ENCODE results near the gene RSAD1.

RSAD1 gene

DNA sequence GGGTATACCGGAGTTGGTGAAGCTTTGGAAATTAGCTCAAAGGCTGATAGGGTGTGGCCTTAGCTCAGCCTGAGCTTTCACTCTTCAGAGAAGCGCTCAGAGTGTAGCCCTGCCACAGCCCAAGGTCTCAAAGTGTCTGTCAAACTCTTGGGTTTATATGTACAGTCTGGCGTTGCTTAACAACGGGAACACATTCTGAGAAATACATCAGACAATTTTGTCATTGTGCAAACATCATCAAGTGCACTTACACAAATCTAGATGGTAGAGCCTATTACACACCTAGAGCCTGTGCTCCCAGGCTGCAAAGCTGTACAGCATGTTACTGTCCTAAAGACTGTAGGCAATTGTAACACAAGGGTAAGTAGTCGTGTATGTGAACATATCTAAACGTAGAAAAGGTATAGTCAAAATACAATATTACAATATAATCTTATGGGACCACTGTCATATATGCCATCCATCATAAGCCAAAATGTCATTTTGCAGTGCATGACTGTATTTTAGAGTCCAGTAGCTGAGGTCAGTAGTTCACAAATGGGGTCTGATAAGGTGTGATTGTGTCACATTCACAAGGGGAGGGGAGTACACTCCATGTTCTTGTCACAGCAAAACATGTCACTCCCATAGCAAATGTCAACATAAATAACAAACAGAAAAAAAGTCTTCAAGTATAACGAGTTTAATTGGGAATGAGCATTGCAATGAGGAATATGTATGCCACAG lies 30.6 kb upstream of the RSAD1 start:
- no peak overlapping the region for H3K4me3 ChIP-seq (replicated peaks; ENCODE audit: low read depth, low read length)
- DNase-seq (ENCODE audit: low read depth): no peak
- TF ChIP-seq, protein P1, sequence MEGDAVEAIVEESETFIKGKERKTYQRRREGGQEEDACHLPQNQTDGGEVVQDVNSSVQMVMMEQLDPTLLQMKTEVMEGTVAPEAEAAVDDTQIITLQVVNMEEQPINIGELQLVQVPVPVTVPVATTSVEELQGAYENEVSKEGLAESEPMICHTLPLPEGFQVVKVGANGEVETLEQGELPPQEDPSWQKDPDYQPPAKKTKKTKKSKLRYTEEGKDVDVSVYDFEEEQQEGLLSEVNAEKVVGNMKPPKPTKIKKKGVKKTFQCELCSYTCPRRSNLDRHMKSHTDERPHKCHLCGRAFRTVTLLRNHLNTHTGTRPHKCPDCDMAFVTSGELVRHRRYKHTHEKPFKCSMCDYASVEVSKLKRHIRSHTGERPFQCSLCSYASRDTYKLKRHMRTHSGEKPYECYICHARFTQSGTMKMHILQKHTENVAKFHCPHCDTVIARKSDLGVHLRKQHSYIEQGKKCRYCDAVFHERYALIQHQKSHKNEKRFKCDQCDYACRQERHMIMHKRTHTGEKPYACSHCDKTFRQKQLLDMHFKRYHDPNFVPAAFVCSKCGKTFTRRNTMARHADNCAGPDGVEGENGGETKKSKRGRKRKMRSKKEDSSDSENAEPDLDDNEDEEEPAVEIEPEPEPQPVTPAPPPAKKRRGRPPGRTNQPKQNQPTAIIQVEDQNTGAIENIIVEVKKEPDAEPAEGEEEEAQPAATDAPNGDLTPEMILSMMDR (IDR thresholded peaks at IDR 0.05; ENCODE audit: low read length, missing control alignments): no peak

DNA sequence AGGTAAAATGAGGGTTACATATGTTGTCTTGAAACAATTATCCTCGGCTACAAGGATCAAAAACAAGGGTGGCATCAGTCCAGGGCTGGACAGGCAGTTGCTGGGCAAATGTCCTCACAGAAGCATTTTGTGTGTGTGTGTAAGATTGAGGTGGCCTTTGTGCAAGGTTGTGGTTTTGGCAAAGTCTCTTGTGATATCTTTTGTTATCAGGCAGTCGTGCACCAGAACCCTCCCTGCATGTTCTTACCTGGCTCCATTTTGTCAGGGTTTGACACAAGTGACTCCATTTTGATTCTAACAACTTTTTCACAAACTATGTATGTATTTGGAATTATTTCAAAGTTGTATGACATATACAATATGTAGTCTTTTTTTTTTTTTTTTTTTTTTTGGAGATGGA lies 30.0 kb upstream of the RSAD1 start:
- TF ChIP-seq, protein P1 (IDR thresholded peaks at IDR 0.05; ENCODE audit: low read length, missing control alignments): no peak
- DNase-seq (ENCODE audit: low read depth): no peak
- H3K4me3 ChIP-seq (replicated peaks; ENCODE audit: low read depth, low read length): no peak overlapping the region

DNA sequence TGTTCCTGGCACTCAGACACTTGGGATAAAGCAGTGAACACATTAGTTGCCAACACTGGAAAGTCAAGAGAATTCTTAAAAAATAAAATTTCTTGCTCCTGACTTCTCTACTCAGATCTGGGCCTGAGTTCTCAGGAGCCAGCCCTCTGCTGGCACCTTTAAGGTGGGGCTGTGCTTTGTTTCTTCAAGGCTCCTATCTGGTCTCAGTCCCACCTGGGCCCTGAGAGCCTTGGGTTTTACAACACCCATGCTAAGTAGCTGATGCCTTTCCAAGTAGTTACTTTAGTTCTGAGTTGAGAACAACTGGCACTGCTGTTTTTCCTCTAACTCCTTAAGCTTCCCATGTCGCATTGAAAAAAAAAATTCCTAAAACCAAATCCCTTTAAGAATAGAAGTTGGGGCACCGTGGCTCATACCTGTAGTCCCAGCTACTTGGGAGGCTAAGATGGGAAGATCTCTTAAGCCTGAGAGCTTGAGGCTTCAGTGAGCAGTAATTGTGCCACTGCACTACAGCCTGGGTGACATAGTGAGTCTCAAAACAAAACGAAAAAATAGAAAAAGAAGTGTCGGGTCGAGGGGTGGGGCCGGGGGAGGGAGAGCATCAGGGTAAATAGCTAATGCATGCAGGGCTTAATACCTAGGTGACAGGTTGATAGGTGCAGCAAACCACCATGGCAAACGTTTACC lies 26.6 kb upstream of the RSAD1 start:
- H3K4me3 ChIP-seq (replicated peaks; ENCODE audit: low read depth, low read length): no peak overlapping the region
- no peak for DNase-seq (ENCODE audit: low read depth)
- TF ChIP-seq, protein P1 (IDR thresholded peaks at IDR 0.05; ENCODE audit: low read length, missing control alignments): no peak

DNA sequence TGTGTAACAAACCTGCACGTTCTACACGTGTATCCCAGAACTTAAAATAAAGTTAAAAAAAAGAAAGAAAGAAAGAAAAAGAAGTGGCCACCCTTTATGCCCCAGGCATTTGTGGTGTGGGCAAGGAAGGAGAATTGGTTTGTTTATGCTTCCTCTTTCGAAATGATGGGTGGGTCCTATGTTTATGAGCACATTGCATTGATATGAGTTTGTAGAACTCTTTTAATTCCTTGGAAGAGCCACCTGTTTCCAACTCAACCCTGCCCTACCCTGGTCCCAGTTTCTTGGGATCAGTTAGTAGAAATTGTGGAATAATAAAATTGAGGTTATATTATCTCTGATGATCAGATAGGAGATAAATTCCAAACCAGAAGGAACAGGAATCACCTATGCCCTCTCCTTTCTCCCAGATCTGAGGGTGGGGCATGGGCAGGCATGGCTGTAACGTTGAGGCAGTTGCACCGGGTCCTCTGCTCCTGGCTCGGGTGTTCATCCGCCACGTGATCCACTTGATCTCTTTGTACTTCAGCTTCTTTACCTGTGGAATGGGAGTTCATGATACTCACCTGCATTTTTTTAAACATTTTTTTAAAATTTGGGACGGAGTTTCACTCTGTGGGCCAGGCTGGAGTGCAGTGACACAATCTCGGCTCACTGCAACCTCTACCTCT lies 25.9 kb upstream of the RSAD1 start:
- TF ChIP-seq, protein P1 (IDR thresholded peaks at IDR 0.05; ENCODE audit: low read length, missing control alignments): no peak
- H3K4me3 ChIP-seq (replicated peaks; ENCODE audit: low read depth, low read length): no peak overlapping the region
- DNase-seq (ENCODE audit: low read depth): peak; percentile 19

DNA sequence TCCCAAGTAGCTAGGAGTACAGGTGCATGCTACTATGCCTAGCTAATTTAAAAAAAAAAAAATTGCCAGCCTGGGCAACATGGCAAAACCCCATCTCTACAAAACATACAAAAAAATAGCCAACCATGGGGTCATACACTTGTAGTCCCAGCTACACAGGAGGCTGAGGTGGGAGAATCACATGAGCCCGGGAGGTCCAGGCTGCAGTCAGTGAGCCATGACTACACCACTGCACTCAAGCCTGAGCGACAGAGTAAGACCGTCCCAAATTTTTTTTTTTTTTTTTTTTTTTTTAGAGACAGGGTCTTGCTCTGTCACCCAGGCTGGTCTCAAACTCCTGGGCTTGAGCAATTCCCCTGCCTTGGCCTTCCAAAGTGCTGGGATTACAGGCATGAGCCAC lies 24.8 kb upstream of the RSAD1 start:
- TF ChIP-seq, protein P1 (IDR thresholded peaks at IDR 0.05; ENCODE audit: low read length, missing control alignments): no peak
- no peak overlapping the region for H3K4me3 ChIP-seq (replicated peaks; ENCODE audit: low read depth, low read length)
- no peak for DNase-seq (ENCODE audit: low read depth)

DNA sequence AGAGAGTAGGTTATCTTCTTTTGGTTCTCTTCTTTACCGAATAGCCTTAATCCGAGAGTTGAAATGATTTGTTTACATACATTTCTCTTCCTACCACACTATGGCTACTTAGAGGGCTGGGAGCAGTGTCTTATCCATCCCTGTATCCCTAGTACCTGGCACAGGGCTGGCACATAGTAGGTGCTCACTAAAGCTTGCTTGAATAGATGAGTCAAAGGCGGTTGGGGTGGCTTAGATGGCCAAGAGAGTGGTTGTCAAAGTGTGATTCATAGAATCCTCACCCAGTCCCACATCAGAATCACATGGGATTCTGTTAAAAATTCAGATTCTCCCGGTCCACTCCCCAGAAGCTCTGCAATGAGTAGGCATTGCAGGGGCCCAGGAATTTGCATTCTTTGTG lies 21.0 kb upstream of the RSAD1 start:
- no peak overlapping the region for H3K4me3 ChIP-seq (replicated peaks; ENCODE audit: low read depth, low read length)
- TF ChIP-seq, protein P1 (IDR thresholded peaks at IDR 0.05; ENCODE audit: low read length, missing control alignments): no peak
- DNase-seq (ENCODE audit: low read depth): no peak
